Measurements from ENCODE around the gene DNAJA2.

- no peak for TF ChIP-seq POLR2A (IDR thresholded peaks at IDR 0.05; ENCODE audit: low read depth, low read length)
- no peak for TF ChIP-seq POLR2AphosphoS5 (IDR thresholded peaks at IDR 0.05; ENCODE audit: low read depth, low read length)
- TF ChIP-seq TAF1 (IDR thresholded peaks at IDR 0.05; ENCODE audit: borderline replicate concordance, low read depth, low read length), result no peak
Measured at GRCh38 chr16:46927273-46927672, 46.2 kb downstream of the DNAJA2 start.

Data from GM12892 (cell line).